Measurements from ENCODE around the gene C16orf87.

- TF ChIP-seq ZBTB43 (CRISPR knock-in tag; IDR thresholded peaks at IDR 0.05) (no peak), ARID4B (CRISPR knock-in tag; IDR thresholded peaks at IDR 0.05; ENCODE audit: borderline replicate concordance) (no peak), CTCF (IDR thresholded peaks at IDR 0.05) (no peak), ELF4 (CRISPR knock-in tag; IDR thresholded peaks at IDR 0.05; ENCODE audit: low read depth) (no peak), SP1 (CRISPR knock-in tag; conservative IDR thresholded peaks at IDR 0.05) (no peak)
These were observed 78.0 kb downstream of the C16orf87 start for GRCh38 chr16:46753015-46753414.
